K562 (cell line): Measurements from ENCODE around the gene PIANP. TPM values are rescaled to one million over a fixed set of nuclear protein-coding genes. Genes with fewer than 3 reads are reported as not detected.

Experiments
- polyA plus RNA-seq, 8 experiments: library from polyadenylated mRNA; depleted of rRNA in 4 of 8; stranded (reverse) in 5 of 8; unstranded in 3 of 8; fragments of >200 nt; fragmentation: Nextera tagmentation in 2 of 8; fragmentation: Illumina TruSeq in 1 of 8; extraction: Ambion mirVana in 2 of 8; extraction: Trizol in 1 of 8; gene quantifications; 2 replicates each; pipeline versions ENCODE4 v1.2.1 to v1.2.3, GENCODE V29; 2011 to 2014; ENCODE audit warnings: inconsistent platforms in 1 of 8, missing spikeins in 1 of 8
- small RNA-seq: library from RNA; depleted of rRNA; stranded (forward); fragments of <200 nt; gene quantifications from one replicate; pipeline ENCODE3, GENCODE V24; 2014
- total RNA-seq, 7 experiments: library from RNA; depleted of rRNA in 6 of 7; stranded (reverse); fragments of >200 nt in 6 of 7; fragmentation: Illumina TruSeq in 2 of 7; extraction: Trizol in 2 of 7; gene quantifications; 2 replicates each; pipeline versions ENCODE4 v1.2.1 to v1.2.3, GENCODE V29; 2011 to 2021; ENCODE audit warnings: low replicate concordance in 1 of 7

The PIANP gene
- total and polyA plus RNA-seq, 9 of the 15 experiments (the other 6 are each of a cell fraction or from before 2014, with no cell fraction given): 0.07 TPM; not detected in 8

Small RNAs within 50 kb of the gene (small RNA-seq; reads per million reads assigned to genes)
- not detected for gene RNU6-781P

Other genes starting within 250 kb of the PIANP start
Only the 7 nearest of the 29 such genes appear.
- gene LPAR5, start 64.9 kb downstream of the PIANP start, total RNA-seq (2014; rRNA removed): 3.6 and 4.9 TPM in 2 replicates
- gene LPAR5, start 64.9 kb downstream of the PIANP start, total RNA-seq (2014; rRNA removed; fragmentation: Illumina TruSeq; extraction: Trizol): 3.0 and 3.5 TPM in 2 replicates
- 2.7 and 2.8 TPM in 2 replicates for gene LPAR5, start 64.9 kb downstream of the PIANP start, total RNA-seq (2015; rRNA removed; fragmentation: Illumina TruSeq; extraction: Trizol)
- gene LPAR5, start 64.9 kb downstream of the PIANP start, total RNA-seq (2021): 9.2 and 11.7 TPM in 2 replicates
- gene LPAR5, start 64.9 kb downstream of the PIANP start, polyA plus RNA-seq (2011; rRNA removed): 5.8 and 7.8 TPM in 2 replicates
- gene LPAR5, start 64.9 kb downstream of the PIANP start, polyA plus RNA-seq (2014; fragmentation: Illumina TruSeq; extraction: Trizol): 7.0 and 9.9 TPM in 2 replicates
- 1 to 10 TPM; 1.3 to 2.3 TPM for gene LPAR5, start 64.9 kb downstream of the PIANP start, polyA plus RNA-seq (2014; fragmentation: Nextera tagmentation; extraction: Ambion mirVana)
- gene LPAR5, start 64.9 kb downstream of the PIANP start, polyA plus RNA-seq (2014; rRNA removed): 5.6 and 5.9 TPM in 2 replicates
- gene ACRBP, start 53.4 kb downstream of the PIANP start, total RNA-seq (2014; rRNA removed): 5.3 and 10.5 TPM in 2 replicates
- gene ACRBP, start 53.4 kb downstream of the PIANP start, total RNA-seq (2014; rRNA removed; fragmentation: Illumina TruSeq; extraction: Trizol): 5.5 and 7.9 TPM in 2 replicates
- 3.1 and 3.5 TPM in 2 replicates for gene ACRBP, start 53.4 kb downstream of the PIANP start, total RNA-seq (2015; rRNA removed; fragmentation: Illumina TruSeq; extraction: Trizol)
- gene ACRBP, start 53.4 kb downstream of the PIANP start, total RNA-seq (2021): 16.8 and 18.0 TPM in 2 replicates
- 13.2 and 28.6 TPM in 2 replicates for gene ACRBP, start 53.4 kb downstream of the PIANP start, polyA plus RNA-seq (2011; rRNA removed)
- gene ACRBP, start 53.4 kb downstream of the PIANP start, polyA plus RNA-seq (2014; fragmentation: Illumina TruSeq; extraction: Trizol): 7.2 and 8.4 TPM in 2 replicates
- gene ACRBP, start 53.4 kb downstream of the PIANP start, polyA plus RNA-seq (2014; fragmentation: Nextera tagmentation; extraction: Ambion mirVana): 10 to 100 TPM; 23.1 to 31.8 TPM
- gene ACRBP, start 53.4 kb downstream of the PIANP start, polyA plus RNA-seq (2014; rRNA removed): 4.4 and 6.7 TPM in 2 replicates
- gene ING4, start 37.7 kb downstream of the PIANP start, total RNA-seq (2014; rRNA removed): 12.8 and 15.7 TPM in 2 replicates
- 16.4 and 19.7 TPM in 2 replicates for gene ING4, start 37.7 kb downstream of the PIANP start, total RNA-seq (2014; rRNA removed; fragmentation: Illumina TruSeq; extraction: Trizol)
- 11.0 and 11.6 TPM in 2 replicates for gene ING4, start 37.7 kb downstream of the PIANP start, total RNA-seq (2015; rRNA removed; fragmentation: Illumina TruSeq; extraction: Trizol)
- gene ING4, start 37.7 kb downstream of the PIANP start, total RNA-seq (2021): 13.0 and 14.0 TPM in 2 replicates
- 30.2 and 32.1 TPM in 2 replicates for gene ING4, start 37.7 kb downstream of the PIANP start, polyA plus RNA-seq (2011; rRNA removed)
- 27.3 and 28.4 TPM in 2 replicates for gene ING4, start 37.7 kb downstream of the PIANP start, polyA plus RNA-seq (2014; fragmentation: Illumina TruSeq; extraction: Trizol)
- gene ING4, start 37.7 kb downstream of the PIANP start, polyA plus RNA-seq (2014; fragmentation: Nextera tagmentation; extraction: Ambion mirVana): 1 to 10 TPM; 6.6 to 8.4 TPM
- gene ING4, start 37.7 kb downstream of the PIANP start, polyA plus RNA-seq (2014; rRNA removed): 23.8 and 23.9 TPM in 2 replicates
- 9.6 and 21.4 TPM in 2 replicates for gene ZNF384, start 11.4 kb downstream of the PIANP start, total RNA-seq (2014; rRNA removed)
- 16.4 and 21.3 TPM in 2 replicates for gene ZNF384, start 11.4 kb downstream of the PIANP start, total RNA-seq (2014; rRNA removed; fragmentation: Illumina TruSeq; extraction: Trizol)
- 20.2 and 21.6 TPM in 2 replicates for gene ZNF384, start 11.4 kb downstream of the PIANP start, total RNA-seq (2015; rRNA removed; fragmentation: Illumina TruSeq; extraction: Trizol)
- 34.3 and 36.9 TPM in 2 replicates for gene ZNF384, start 11.4 kb downstream of the PIANP start, total RNA-seq (2021)
- 38.2 and 51.4 TPM in 2 replicates for gene ZNF384, start 11.4 kb downstream of the PIANP start, polyA plus RNA-seq (2011; rRNA removed)
- gene ZNF384, start 11.4 kb downstream of the PIANP start, polyA plus RNA-seq (2014; fragmentation: Illumina TruSeq; extraction: Trizol): 62.1 and 64.8 TPM in 2 replicates
- under 1 TPM; 0.36 to 0.42 TPM for gene ZNF384, start 11.4 kb downstream of the PIANP start, polyA plus RNA-seq (2014; fragmentation: Nextera tagmentation; extraction: Ambion mirVana)
- gene ZNF384, start 11.4 kb downstream of the PIANP start, polyA plus RNA-seq (2014; rRNA removed): 29.1 and 39.4 TPM in 2 replicates
- gene COPS7A, start 23.2 kb upstream of the PIANP start, total RNA-seq (2014; rRNA removed): 24.2 and 26.9 TPM in 2 replicates
- gene COPS7A, start 23.2 kb upstream of the PIANP start, total RNA-seq (2014; rRNA removed; fragmentation: Illumina TruSeq; extraction: Trizol): 13.2 and 13.4 TPM in 2 replicates
- 20.6 and 25.0 TPM in 2 replicates for gene COPS7A, start 23.2 kb upstream of the PIANP start, total RNA-seq (2015; rRNA removed; fragmentation: Illumina TruSeq; extraction: Trizol)
- gene COPS7A, start 23.2 kb upstream of the PIANP start, total RNA-seq (2021): 22.5 and 23.4 TPM in 2 replicates
- 35.4 and 45.2 TPM in 2 replicates for gene COPS7A, start 23.2 kb upstream of the PIANP start, polyA plus RNA-seq (2011; rRNA removed)
- 29.9 and 36.0 TPM in 2 replicates for gene COPS7A, start 23.2 kb upstream of the PIANP start, polyA plus RNA-seq (2014; fragmentation: Illumina TruSeq; extraction: Trizol)
- gene COPS7A, start 23.2 kb upstream of the PIANP start, polyA plus RNA-seq (2014; fragmentation: Nextera tagmentation; extraction: Ambion mirVana): 10 to 100 TPM; 12.7 to 24.3 TPM
- 30.2 and 36.5 TPM in 2 replicates for gene COPS7A, start 23.2 kb upstream of the PIANP start, polyA plus RNA-seq (2014; rRNA removed)
- 146 and 161 TPM in 2 replicates for gene MLF2, start 52.3 kb upstream of the PIANP start, total RNA-seq (2014; rRNA removed)
- 58.3 and 60.3 TPM in 2 replicates for gene MLF2, start 52.3 kb upstream of the PIANP start, total RNA-seq (2014; rRNA removed; fragmentation: Illumina TruSeq; extraction: Trizol)
- 94.6 and 99.2 TPM in 2 replicates for gene MLF2, start 52.3 kb upstream of the PIANP start, total RNA-seq (2015; rRNA removed; fragmentation: Illumina TruSeq; extraction: Trizol)
- gene MLF2, start 52.3 kb upstream of the PIANP start, total RNA-seq (2021): 149 and 167 TPM in 2 replicates
- gene MLF2, start 52.3 kb upstream of the PIANP start, polyA plus RNA-seq (2011; rRNA removed): 190 and 209 TPM in 2 replicates
- 138 and 139 TPM in 2 replicates for gene MLF2, start 52.3 kb upstream of the PIANP start, polyA plus RNA-seq (2014; fragmentation: Illumina TruSeq; extraction: Trizol)
- gene MLF2, start 52.3 kb upstream of the PIANP start, polyA plus RNA-seq (2014; fragmentation: Nextera tagmentation; extraction: Ambion mirVana): 10 to 100 TPM; 11.4 to 15.6 TPM
- gene MLF2, start 52.3 kb upstream of the PIANP start, polyA plus RNA-seq (2014; rRNA removed): 186 and 187 TPM in 2 replicates
- 78.5 and 91.4 TPM in 2 replicates for gene PTMS, start 65.5 kb upstream of the PIANP start, total RNA-seq (2014; rRNA removed)
- 73.6 and 84.1 TPM in 2 replicates for gene PTMS, start 65.5 kb upstream of the PIANP start, total RNA-seq (2014; rRNA removed; fragmentation: Illumina TruSeq; extraction: Trizol)
- 97.7 and 108 TPM in 2 replicates for gene PTMS, start 65.5 kb upstream of the PIANP start, total RNA-seq (2015; rRNA removed; fragmentation: Illumina TruSeq; extraction: Trizol)
- 277 and 287 TPM in 2 replicates for gene PTMS, start 65.5 kb upstream of the PIANP start, total RNA-seq (2021)
- 64.1 and 92.5 TPM in 2 replicates for gene PTMS, start 65.5 kb upstream of the PIANP start, polyA plus RNA-seq (2011; rRNA removed)
- gene PTMS, start 65.5 kb upstream of the PIANP start, polyA plus RNA-seq (2014; fragmentation: Illumina TruSeq; extraction: Trizol): 282 and 386 TPM in 2 replicates
- 1 to 10 TPM; 5.1 to 5.2 TPM for gene PTMS, start 65.5 kb upstream of the PIANP start, polyA plus RNA-seq (2014; fragmentation: Nextera tagmentation; extraction: Ambion mirVana)
- 187 and 235 TPM in 2 replicates for gene PTMS, start 65.5 kb upstream of the PIANP start, polyA plus RNA-seq (2014; rRNA removed)